ENCODE results near the gene THAP5. TPM values are rescaled to one million over a fixed set of nuclear protein-coding genes. Genes with fewer than 3 reads are reported as not detected.
A peak's percentile ranks its signal among the peaks of the same experiment; 100 is the strongest.
"Not testable (repeated sequence)": the region's sequence is repeated elsewhere in the genome, so short reads cannot be mapped to it uniquely, and the experiment has no call there.

The THAP5 gene
- total RNA-seq, 1 experiment from 2014 or later: 15.2 TPM

DNA sequence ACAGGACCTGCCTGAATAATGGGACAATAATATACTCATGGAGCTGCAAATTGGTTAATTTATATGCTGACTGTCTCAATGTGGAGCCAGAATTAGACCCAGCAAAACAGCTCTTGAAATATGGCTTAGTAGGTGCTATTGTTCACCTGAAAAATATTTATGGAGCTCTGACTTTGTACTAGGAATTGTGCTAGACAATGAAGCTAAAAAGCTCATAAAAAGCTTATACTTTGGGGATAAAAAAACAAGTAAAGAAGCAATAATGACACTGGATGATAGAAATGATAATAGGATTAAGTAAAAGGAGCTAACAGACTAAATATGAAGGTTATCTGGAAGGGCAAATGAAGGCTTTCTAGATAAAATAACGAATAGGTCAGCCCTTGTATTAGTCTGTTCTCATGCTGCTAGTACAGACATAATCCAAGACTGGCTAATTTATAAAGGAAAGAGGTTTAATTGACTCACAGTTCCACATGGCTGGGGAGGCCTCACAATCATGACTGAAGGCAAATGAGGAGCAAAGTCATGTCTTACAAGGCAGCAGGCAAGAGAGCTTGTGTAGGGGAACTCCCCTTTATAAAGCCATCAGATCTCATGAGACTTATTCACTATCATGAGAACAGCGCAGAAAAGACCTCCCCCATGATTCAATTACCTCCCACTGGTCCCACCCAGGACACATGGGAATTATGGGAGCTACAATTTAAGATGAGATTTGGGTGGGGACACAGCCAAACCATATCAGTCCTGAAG lies 21.2 kb downstream of the THAP5 start:
- in situ Hi-C loops (cut with HindIII; ENCODE audit: low pct_unique_long_range_greater_than_20kb, low sequenced_read_pairs); DNase-seq (ENCODE audit: low read depth): not testable (repeated sequence)

DNA sequence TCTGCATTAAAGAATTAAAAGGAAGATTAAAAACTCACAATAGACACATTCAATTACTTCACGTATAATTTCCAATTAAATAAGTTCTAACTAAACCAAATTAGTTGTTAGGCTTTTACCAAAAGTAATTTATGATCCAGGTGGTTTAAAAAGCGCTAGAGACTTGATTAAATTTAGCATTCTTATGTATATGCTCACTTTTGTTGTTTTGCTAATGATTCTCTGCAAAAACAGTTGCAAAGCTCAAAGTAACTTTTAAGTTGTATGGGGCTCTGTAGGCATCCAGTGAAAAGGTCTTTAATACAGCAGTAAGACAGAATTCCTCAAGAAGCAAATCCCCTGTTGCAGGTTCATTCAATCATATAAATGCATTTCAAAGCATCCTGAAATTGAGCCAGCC lies 28.0 kb downstream of the THAP5 start:
- in situ Hi-C loops (cut with HindIII; ENCODE audit: low pct_unique_long_range_greater_than_20kb, low sequenced_read_pairs): no loop called here
- DNase-seq (ENCODE audit: low read depth): no peak

DNA sequence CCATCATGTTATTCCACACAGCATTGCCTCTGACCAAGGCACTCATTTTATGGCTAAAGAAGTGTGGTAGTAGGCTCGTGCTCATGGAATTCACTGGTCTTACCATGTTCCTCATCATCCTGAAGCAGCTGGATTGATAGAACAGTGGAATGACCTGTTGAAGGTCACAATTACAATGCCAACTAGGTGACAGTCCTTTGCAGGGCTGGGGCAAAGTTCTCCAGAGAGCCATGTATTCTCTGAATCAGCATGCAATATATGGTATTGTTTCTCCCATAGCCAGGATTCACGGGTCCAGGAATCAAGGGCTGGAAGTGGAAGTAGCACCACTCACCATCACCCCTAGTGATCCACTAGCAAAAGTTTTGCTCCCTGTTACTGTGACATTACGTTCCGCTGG lies 30.8 kb downstream of the THAP5 start:
- in situ Hi-C loops (cut with HindIII; ENCODE audit: low pct_unique_long_range_greater_than_20kb, low sequenced_read_pairs); DNase-seq (ENCODE audit: low read depth): not testable (repeated sequence)

DNA sequence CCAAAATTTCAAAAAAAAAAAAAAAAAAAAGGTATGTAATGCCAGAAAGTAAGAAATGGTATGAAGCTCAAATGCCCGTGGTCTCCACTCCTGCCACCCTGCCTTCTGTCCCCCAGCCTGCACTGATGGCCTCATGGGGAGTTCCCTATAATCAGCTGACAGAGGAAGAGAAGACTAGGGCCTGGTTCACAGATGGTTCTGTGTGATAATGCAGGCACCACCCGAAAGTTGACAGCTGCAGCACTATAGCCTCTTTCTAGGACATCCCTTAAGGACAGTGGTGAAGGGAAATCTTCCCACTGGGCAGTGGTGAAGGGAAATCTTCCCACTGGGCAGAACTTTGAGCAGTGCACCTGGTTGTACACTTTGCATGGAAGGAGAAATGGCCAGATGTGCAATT lies 31.3 kb downstream of the THAP5 start:
- DNase-seq (ENCODE audit: low read depth); in situ Hi-C loops (cut with HindIII; ENCODE audit: low pct_unique_long_range_greater_than_20kb, low sequenced_read_pairs): not testable (repeated sequence)

DNA sequence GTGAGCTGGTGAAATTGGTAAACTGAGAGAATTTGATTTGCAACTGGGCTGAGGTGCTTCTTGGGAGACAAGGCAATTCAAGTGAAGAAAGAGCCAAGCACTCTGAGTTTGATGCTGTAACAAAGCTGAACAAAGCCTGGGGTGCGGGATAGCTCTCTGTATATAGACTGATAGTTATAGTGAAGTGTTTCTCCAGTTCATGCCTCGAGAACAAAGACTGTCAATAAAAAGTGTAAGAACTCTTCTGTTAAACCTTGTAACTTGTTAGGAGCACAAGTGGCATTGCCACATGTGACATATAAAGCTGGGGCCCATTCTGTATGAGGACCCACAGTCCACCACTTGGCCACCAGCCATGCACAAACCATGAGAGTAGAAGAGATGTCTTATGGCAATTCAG lies 32.3 kb downstream of the THAP5 start:
- no peak for DNase-seq (ENCODE audit: low read depth)
- in situ Hi-C loops (cut with HindIII; ENCODE audit: low pct_unique_long_range_greater_than_20kb, low sequenced_read_pairs): no loop called here

DNA sequence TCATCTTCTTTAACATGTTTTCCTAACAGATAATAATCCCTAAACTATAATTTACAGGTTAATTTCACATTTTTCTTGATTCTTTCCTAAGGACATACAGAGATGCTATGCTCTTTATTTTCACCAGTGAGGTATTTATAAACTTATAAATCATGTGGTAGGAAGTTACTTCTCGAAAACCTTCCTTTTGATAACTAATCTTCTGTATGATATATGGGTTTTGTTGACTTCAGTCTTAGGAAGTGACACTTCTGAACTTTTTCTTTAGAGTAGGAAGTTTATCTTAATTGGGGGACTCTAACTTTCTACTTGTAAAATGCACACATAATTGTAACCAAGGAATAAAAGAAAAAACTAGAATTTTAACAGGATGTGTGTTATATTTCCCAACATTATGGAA lies 33.8 kb downstream of the THAP5 start:
- DNase-seq (ENCODE audit: low read depth): no peak
- in situ Hi-C loops (cut with HindIII; ENCODE audit: low pct_unique_long_range_greater_than_20kb, low sequenced_read_pairs): no loop called here

DNA sequence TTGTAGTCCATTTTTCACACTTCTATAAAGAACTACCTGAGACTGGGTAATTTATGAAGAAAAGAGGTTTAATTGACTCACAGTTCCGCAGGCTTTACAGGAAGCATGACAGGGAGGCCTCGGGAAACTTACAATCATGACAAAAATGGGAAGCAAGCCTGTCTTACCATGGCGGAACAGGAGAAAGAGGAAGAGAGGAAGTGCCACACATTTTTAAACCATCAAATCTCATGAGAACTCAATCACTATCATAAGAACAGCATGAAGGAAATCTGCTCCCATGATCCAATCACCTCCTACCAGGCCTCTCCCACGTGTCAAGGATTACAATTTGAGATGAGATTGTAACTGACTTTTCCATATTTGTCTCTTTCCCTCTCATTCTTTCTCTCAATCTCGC lies 34.2 kb downstream of the THAP5 start:
- DNase-seq (ENCODE audit: low read depth): no peak
- in situ Hi-C loops (cut with HindIII; ENCODE audit: low pct_unique_long_range_greater_than_20kb, low sequenced_read_pairs): no loop called here

DNA sequence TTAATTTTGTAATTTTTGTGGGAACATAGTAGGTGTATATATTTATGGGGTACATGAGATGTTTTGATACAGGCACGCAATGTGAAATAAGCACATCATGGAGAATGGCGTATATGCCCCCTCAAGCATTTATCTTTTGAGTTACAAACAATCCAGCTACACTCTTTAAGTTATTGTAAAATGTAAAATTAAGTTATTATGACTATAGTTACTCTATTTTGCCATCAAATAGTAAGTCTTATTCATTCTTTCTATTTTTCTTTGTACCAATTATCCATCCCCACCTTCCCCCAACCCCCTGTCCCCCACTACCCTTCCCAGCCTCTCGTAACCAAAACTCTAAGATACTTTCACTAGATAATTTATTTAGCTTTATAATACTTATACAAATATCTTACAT lies 35.8 kb downstream of the THAP5 start:
- in situ Hi-C loops (cut with HindIII; ENCODE audit: low pct_unique_long_range_greater_than_20kb, low sequenced_read_pairs): no loop called here
- no peak for DNase-seq (ENCODE audit: low read depth)

DNA sequence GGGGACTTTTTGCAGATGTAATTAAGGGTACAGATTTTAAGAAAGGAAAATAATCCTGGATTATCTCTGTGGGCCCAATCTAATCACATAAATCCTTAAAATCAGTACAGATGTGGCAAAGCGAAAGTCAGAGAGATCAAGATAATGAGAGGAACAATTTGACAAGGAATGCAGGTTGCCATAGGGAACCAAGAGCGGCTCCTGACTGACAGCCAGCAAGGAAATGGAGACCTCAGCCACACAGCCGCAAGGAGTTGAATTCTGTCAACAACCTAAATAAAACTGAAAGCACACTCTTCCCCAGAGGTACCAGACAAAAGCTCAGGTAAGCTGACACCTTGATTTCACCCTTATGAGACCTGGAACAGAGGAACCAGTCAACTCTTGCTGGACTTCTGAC lies 40.2 kb downstream of the THAP5 start:
- DNase-seq (ENCODE audit: low read depth): no peak

DNA sequence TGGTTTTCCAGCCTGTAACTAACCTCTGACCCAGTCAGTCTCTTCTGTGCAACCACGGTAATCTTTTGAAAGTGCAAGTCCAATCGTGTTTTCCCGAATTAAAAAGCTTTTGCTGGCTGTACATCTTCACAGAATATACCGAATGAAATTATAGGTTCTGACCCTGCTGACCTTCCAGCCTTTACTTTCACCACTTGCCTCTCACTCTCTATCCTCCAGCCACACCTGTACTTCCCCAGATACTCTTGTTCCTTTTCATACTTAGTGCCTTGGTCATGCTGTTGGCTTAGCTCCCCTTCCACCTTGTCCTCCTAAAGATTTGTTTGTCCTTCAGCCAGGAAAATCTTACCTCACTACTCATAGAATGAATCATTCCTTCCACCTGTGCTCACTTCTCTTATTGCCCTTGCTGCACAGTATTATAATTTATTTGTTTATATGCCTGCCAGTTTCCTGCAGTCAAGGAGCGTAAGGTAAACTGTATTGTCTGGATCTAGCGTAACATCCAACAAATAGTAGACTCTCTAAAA lies 41.3 kb downstream of the THAP5 start:
- no peak for DNase-seq (ENCODE audit: low read depth)
- in situ Hi-C loops (cut with HindIII; ENCODE audit: low pct_unique_long_range_greater_than_20kb, low sequenced_read_pairs): no loop called here

More for the DNA sequence above, 40.2 kb downstream of the THAP5 start:
- in situ Hi-C loops (cut with HindIII; ENCODE audit: low pct_unique_long_range_greater_than_20kb, low sequenced_read_pairs): no loop called here

DNA sequence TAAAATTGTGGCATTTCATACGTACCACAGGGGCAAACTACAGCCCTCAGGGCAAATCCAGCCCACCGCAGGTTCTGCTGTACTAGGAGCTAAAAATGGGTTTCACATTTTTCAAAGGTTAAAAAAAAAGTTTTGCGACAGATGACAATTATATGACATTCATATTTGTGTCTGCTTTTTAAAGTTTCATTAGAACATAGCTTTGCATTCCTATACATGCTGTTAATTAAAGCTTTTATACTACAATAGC lies 42.8 kb downstream of the THAP5 start:
- DNase-seq (ENCODE audit: low read depth): no peak
- in situ Hi-C loops (cut with HindIII; ENCODE audit: low pct_unique_long_range_greater_than_20kb, low sequenced_read_pairs): no loop called here

DNA sequence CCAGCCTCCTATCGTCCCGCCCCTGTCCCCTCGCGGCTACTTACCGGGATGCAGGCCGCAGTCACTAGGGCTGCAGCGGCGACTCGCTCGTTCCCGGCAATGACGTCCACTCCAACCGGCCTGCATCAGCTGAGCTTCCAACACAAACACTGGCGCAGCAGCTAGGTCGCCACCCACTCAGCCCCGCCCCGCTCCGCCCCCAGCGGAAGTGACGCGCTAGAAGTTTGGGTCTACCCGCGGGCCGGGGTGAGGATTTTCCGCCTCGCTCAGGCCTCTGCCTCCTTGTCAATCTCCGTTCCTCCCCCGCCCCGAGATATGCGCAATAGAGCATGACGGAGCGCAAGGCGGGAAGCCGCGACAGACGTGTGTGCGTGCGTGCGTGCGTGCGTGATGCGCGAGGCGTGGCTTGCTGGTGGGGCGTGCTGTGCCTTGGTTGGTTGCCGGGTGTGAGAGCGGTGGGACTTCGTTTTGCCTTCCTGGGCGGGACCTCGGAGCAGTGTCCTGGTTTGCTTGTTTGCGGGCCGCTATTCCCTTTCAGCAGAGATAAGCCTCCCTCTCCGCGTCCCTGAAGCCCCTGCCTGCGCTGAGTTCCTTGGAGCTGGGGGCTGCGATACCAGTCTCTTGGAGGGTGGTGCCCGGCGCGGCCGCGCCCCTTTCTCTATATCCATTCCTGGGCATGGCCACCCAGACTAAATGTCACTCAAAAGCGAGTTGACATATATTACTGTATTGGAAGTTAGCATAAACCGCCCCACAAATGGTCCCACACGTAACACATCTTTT lies 43.3 kb downstream of the THAP5 start, which contains the start of gene PNPLA8:
Gene PNPLA8 (minus strand): TSS at position 151 of the 783 bp plus-strand sequence. CDS start 10,644 bp downstream, outside the sequence.
- in situ Hi-C loops (cut with HindIII; ENCODE audit: low pct_unique_long_range_greater_than_20kb, low sequenced_read_pairs): no loop called here
- peak; percentile 100 for DNase-seq (ENCODE audit: low read depth)

DNA sequence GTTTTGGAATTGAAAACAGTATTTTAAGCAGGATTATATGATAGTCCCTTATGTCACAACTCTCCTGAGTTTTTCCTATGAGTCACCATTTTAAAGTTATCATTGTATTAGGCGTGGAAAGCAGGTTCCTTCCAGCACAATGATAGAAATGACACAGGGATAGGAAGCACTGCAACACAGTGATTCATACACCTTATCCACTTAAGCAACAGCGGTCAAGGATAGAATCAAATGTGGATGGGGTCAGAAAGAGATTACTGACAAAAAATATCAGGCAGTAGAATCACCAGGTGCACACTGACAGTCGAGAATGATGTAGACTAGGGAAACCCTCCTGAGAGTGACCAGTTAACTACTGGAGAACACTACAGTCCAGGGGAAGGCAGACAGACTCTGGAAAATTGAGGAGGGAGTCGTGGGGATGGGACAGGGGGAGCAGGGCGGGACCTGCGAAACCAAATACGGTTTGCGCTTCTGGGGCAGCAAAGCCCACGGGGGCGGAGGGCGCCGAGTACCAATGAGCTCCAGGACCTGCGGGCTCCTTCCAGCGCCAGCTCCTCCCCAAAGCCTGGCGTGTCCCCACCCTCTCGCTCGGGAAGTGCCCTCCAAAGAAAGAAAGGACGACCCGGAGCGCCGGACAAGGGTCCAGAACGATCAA lies 44.0 kb downstream of the THAP5 start:
- DNase-seq (ENCODE audit: low read depth): no peak
- in situ Hi-C loops (cut with HindIII; ENCODE audit: low pct_unique_long_range_greater_than_20kb, low sequenced_read_pairs): no loop called here

DNA sequence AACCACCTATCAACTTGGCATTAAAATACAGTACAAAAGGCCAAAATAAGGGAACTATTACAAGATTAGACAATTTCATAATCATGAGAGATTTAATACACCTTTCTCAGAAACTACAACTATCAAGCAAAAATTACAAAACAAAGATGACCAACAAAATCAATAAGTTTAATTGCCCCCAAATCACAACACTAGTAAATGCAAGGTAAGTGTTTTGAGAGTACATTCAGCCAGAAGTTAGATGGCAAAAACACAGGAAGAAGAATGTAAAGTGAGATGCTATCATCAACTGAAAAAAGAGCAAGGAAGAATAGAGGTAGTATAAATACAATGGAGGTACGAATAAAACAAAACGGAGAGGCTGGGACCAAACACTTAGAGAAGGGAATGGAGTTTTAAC lies 46.7 kb downstream of the THAP5 start:
- DNase-seq (ENCODE audit: low read depth): no peak

DNA sequence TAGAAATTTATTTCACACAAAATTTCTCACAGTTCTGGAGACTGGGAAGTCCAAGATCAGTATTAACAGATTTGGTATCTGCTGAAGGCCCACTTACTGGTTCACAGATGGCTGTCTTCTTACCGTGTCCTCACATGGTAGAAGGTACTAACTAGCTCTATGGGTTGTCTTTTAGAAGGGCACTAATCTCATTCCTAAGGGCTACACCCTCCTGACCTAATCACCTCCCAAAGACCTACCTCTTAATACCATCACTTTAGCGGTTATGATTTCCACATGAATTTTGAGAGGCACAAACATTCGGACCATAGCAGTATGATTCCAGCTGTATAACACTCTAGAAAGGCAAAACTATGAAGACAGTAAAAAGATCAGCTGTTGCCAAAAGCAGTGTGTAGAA lies 51.6 kb downstream of the THAP5 start:
- no peak for DNase-seq (ENCODE audit: low read depth)
- in situ Hi-C loops (cut with HindIII; ENCODE audit: low pct_unique_long_range_greater_than_20kb, low sequenced_read_pairs): no loop called here

More for the DNA sequence above, 46.7 kb downstream of the THAP5 start:
- in situ Hi-C loops (cut with HindIII; ENCODE audit: low pct_unique_long_range_greater_than_20kb, low sequenced_read_pairs): no loop called here

DNA sequence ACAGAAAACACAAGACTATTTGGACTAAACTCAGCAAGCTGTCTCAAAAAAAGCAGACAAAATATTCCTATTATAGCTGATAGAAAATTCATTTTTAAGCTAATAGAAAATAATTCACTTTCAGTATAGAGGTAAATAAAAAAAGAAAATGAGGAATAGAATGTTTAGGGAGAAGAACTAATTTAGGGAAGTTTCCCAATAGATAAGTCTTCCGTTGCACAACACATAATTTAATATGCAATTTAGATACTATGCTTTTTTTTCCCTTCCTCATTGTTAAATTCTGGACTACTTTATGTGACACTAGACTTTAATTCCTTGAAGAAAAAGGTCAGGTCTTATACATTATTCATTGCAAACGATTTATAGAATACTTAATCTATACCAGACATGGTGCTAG lies 53.9 kb downstream of the THAP5 start:
- in situ Hi-C loops (cut with HindIII; ENCODE audit: low pct_unique_long_range_greater_than_20kb, low sequenced_read_pairs): no loop called here
- no peak for DNase-seq (ENCODE audit: low read depth)

DNA sequence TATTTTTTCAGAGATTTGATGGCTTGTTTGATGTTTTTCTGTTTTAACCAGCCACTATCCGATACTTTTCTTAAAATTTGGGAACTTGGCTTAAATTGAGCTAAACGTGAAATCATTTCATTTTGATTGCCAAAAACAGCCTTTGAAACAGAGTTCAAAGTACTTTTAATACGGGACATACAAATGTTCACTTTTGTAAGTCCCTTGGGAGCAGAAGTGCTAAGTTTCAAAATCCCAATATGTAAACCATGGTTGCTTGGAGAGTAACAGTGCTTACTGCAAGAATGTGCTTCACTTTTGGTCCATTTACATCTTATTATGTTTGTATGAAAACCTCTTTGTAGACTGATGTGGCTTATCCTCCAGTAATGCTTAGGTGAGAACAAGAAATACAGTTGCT lies 54.5 kb downstream of the THAP5 start:
- in situ Hi-C loops (cut with HindIII; ENCODE audit: low pct_unique_long_range_greater_than_20kb, low sequenced_read_pairs): no loop called here
- no peak for DNase-seq (ENCODE audit: low read depth)
